AG08395 (cell line): ENCODE results near the gene C19orf47.
"Not testable (repeated sequence)": the region's sequence is repeated elsewhere in the genome, so short reads cannot be mapped to it uniquely, and the experiment has no call there.

ENCODE experiments used
- DNase-seq: peaks from one replicate; pipeline ENCODE4 v3.0.0; 2012; ENCODE audit warnings: mixed read lengths, low spot score

Gene C19orf47

DNA sequence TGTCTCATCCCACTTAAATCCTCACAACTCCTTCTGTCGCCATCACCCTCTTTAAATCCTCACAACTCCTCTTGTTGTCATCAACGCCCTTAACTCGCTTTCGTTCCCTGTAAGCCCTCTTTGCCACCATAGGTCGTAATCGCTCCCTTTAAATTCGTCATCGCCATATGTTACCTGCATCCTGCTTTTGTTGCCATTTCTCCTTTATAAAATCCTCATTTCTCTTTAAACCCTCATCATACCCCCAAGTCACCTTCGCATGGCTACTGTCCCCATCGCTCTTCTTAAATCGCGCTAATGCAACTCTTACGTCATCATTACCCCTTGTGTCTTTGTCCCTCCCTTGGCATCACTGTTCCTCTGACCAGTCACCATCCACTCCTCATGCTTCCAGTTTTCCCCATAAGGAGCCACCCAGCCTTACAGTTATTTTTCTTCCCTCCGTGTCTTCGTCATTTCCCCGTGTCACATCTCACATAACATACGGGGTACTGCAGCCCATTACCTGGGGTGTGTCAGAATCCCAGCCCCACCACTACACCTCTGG, 837 bp upstream of the C19orf47 start:
- peak; percentile 55 for DNase-seq

DNA sequence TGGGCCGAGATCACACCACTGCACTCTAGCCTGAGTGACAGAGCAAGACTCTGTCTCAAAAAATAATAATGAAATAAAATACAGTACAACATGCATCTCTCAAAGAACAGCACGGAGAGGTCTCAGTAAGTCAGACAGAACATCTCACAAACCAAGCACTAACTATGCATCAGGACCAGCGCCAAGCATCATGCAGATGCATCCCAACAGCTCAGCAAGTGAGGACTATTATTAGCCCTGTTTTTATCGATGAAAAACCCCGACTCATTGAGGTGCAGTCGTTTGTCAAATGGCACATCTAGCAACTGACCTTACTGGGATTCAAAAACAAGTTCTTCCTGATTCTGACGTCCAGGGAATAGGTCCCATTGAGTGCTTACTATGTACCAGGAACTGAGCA, 3.8 kb downstream of the C19orf47 start:
- DNase-seq, result no peak

DNA sequence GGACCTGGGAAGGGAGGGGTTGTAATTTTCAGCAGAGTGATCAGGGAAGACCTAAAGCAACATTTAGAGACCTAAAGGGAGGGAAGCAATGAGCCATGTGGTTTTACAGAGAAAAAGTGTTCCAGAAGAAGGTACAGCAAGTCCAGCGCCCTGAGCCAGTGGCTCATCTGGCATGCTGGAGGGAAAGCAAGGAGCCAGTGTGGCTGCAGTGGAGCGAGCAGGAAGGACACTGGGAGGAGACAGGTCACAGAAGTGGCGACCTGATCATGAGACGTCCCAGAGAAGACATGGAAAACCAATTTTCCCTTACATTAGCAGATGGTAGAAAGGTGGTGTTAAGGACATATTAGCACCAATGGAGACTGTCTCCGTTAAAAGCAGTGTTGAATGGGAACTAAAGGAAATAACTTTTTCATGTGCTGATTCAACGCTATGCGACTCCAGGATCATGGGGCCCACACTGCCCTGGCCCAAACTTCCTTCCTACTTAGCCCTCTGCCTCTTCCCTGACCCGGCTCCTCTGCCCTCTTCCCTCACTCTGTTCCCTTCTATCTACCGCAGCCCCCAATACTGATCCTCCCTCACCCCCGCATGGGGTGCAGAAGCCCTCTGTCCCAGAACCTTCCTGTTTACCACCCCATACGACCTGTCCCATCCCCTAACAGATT, 5.4 kb downstream of the C19orf47 start:
- DNase-seq, result no peak

DNA sequence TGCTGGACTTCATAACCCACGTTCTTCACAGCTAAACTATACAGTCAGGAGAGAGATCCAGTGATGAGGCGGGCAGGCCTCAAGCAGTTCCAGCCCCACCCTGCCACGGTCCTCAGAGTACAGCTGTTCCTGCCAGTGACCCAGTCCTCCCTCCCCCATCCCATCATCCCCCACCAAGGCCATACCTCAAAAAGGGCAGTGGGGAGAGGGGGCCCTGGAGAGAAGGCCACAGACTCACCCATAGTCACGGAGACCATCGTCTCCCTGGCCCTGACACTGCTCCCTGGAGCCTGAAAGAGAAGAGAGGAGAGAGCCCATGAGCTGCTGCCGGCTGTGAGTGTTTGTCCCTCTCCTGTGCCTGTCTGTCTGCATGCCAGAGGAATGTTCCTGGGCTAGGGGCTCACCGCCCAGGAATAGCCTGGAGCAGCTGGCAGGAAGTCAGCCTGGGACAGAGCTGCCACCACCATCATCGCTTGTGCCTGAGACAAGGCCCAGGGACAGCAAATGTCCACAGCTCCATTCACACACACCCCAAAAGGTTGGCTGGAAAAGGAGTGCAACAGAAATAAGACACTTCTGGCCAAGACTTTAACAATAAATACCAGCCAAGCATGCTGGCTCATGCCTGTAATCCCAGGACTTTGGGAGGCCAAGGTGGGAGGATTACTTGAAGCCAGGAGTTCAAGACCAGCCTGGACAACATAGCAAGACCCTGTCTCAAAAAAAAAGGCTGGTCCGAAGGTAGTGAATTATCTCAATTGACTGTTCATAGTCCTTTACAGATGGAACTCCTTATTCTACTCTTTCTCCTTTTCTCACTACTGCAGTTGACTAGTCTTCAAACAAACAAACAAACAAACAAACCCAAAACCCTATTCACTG, 6.4 kb downstream of the C19orf47 start:
- DNase-seq, result no peak

DNA sequence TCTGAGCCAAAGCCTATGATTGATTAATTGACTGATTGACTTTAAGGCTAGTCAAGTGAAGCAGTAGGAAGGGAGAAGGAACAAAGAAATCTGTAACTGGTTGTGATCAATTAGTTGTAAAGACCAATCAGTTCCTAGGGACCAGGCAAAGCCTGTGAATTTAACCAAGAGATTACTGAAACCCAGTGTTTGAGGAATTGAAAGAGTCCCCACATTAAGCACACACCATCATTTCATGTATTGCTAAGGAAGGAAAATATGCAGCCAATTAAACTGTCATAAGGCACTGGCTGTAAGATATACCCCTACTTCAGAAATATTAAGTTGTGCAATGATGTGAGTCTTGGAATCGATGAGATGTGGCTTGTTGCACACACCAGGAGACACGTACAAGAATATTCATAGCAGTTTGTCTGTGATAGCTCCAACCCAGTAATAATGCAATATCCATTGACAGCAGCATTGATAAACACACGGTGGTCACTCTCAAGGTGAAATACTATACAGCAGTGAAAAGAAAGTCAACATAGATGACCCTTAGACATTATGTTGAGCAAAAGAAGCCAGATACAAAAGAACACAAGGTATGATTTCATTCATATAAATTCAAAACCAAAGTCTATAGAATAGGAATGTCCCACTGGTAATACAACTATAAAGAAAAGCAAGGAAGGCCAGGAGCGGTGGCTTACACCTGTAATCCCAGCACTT, 9.0 kb downstream of the C19orf47 start:
- DNase-seq, result no peak

DNA sequence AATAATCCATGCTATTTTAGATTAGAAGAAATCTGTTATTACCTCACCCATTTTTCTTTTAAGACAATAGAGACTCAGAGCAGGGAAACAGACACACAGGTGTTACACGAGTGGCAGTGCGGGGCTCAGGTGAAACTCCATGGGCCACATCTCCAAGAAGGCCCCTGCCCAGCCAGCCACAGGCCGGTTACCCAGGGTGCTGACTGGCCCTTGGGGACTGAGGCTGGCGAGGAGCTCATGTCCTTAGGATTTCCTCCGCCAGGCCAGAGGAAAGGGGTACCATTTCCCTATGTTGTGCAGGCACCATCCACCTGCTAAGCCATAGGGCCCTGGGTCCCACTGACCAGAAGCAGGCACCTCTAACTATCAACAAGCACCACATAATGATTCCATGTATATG, 10.6 kb downstream of the C19orf47 start:
- no peak for DNase-seq

DNA sequence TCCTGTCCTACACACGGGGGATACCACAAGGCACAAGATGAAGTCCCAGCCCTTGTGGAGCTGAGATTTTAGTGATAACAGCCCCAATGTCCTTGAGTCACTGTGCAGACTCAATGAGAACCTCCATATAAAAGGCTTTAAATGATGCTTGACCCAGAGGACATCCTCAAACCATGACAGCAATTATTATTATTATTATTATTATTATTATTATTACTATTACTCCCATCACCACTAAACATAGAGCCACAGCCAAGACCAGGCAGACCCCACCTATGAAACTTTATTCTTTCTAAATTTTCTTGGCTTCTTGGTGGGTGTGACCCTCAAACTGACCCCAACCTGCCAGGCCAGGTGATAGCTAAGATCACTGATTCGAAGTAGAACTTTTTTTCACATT, 11.1 kb downstream of the C19orf47 start:
- DNase-seq, result no peak

DNA sequence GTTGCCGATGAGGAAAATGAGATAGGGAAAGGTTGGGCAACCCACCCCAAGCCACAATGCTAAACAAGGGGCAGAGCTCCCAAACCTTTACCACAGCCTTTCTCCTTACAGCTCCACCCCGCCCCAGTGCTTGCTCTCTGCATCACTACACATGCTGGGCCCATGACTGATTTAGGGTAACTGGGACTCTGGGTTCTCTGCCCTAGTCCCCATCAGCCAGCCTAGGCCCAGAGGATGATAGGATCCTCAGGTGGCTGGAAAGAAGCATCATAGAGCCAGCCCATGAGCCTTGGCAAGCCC, 11.6 kb downstream of the C19orf47 start:
- DNase-seq, result no peak

DNA sequence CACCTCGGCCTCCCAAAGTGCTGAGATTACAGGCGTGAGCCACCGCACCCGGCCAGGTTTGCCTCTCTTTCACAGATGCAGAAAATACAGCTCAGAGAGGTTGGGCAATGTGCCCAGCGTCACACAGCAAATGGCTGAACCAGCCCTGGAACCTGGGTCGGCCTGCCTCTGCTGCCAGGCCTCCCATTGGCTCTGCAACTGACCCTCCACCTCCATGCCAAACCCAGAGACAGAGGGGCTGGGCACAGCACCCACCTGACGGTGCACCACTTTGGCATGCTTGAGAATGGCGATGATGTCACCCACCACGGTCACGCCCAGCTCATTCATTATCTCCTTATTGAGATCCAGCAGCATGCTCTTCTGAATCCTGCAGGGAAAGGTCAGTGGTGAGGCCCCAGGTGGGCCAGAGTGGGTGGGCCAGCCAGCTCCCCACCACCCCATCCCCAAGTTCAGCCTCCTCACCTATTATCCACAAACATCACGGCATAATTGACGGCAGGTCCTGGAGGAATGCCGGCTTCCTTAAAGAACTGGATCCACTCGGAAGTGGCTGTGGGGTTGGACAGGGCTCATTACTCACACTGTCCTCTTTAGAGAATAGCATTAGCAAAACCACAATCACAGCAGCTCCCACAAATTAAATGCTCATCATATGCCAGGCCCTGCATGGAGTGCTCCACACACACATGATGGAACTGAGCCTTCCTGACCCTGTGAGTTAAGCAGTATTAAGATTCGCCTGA, 12.2 kb downstream of the C19orf47 start:
- no peak for DNase-seq

DNA sequence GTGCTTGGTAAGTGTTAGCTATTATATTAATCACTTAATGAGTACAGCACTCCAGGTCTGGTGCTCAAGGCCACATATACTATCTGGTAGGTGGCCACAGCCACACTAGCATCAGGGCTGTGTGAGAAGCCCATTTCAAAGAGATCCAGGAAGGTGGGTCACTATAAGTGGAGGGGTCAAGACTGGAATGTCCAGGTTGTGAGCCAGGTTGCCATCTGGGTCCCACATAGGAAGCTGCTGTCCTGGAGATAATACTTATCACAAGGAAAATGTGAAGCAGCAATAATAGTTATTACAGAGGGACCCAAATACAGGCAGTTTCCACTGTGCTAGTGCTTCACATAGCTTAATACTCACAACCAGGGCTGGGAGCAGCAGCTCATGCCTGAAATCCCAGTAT, 13.1 kb downstream of the C19orf47 start:
- DNase-seq, result no peak

DNA sequence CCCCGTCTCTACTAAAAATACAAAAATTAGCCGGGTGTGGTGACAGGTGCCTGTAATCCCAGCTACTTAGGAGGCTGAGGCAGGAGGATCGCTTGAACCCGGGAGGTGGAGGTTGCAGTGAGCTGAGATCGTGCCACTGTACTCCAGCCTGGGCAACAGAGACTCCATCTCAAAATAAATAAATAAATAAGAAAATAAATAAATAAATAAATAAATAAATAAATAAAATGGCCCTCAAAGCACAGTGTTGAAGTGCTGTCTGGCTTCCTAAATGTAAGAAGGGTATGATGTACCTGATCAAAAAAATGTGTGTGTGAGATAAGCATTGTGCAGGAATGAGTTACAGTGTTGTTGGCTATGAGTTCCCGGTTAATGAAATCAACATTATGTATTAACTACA, 15.1 kb downstream of the C19orf47 start:
- not testable (repeated sequence) for DNase-seq

DNA sequence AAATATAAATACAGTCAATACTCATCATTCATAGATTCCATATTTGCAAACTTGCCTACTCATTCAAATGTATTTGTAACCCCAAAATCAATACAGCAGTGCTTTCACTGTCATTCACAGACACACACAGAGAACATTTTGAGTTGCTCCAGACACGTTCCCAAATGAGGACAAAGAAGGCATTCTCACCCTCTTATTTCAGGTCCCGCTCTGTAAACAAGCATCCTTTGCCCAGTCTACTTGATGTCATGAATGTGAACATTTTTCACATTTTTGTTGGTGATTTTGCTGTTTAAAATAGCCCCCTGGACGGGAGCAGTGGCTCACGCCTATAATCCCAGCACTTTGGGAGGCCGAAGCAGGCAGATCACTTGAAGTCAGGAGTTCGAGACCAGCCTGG, 15.5 kb downstream of the C19orf47 start:
- DNase-seq, result no peak

DNA sequence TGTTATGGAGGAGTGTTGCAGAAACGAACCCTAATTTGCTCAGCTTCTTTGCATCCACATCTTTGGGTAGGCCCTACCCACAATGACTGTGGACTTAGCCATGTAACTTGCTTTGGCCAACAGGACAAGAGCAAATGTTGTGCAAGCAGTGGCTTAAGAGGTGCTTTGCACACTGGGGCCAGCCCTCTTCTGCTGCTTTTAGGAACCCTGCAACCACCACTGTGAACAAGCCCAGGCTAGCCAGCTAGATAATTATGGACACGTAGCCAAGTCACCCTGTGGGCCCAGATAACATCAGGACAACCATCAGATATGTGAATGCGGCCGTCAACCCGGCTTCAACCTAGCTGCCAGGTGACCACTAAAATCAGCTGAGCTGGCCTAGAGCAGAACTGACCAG, 17.1 kb downstream of the C19orf47 start:
- DNase-seq, result no peak

DNA sequence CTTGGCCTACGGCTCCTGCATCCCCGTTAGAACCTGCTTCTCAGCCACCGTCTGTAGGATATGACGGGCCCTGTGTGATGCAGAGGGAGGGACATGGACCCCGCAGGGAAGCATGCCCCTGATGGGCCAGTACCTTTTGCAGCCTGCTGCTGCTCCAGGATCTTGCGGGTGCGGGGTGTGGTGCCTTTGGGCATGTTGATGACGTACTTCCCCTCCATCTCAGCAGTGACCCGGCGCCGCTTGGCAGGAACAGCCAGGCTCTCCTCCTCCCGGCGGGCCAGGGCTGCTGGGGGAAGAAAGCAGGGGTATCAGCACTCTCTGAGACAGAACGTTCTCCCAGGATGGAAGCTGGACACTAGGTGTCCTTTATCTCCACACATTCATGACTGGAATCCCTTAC, 22.0 kb downstream of the C19orf47 start:
- no peak for DNase-seq

DNA sequence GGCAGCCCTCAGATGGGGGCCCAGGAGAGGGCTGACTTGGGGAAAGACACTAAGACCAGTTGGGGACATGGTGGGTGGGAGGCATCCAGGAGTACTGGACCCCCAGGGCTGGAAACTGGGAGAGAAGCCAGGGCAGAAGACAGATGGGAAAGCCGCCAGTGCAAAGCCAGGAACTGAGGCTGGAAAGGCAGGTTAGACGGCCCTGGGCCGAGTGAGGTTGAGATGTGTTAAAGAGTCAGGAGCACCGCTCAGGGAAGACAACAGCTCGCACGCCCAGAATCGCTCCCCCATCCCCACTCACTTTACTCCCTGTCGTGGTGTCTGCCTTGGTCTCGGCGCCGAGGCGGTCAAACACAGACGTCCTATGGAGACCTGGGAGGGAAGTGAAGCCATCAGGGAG, 24.5 kb downstream of the C19orf47 start:
- DNase-seq, result no peak

DNA sequence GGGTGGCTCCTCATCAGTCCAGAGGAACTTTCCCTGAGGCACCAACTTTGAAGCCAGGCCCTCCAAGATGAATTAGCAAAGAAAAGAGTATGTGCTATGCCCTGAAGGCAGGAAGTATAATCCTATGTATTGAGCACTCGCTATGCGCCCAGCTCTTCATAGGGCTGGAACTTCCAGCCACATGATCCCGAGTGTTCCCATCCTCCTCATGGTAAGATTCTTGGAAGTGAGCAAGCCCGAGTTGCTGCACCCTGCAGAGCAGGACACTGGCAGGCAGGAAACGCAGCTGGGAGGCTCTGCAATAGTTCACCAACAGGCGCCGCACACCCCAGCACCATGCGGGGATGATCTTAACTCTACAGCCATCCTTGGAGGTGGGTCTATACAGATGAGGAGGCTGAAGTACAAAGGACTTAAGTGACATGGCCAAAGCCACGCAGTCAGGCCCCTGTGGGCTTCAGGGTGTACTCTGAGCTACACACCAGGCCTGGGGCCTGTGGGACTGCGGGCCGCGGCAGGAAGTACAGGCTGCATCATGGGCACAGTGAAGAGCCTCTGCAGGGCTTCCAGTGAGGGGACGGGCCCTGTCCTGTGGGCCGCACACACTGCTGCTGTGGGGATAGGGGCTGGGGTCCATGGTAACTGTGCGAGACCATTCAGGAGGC, 25.1 kb downstream of the C19orf47 start:
- no peak for DNase-seq

DNA sequence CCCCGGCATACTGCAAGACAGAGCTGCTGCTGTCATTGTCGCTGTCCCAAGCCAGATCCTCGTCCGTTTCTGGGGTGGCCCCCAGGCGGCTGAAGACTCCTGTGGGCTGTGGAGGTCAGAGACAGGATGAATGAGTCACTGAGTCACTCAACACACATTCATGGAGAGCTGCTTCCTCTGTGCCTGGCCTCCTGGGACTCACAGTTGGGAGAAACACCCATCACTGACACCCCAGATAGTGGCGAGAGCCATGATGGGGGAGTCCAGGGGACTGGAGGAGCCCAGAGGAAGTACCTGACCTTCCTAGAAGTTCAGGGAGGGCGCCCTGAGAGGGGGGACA, 26.0 kb downstream of the C19orf47 start:
- DNase-seq, result no peak

DNA sequence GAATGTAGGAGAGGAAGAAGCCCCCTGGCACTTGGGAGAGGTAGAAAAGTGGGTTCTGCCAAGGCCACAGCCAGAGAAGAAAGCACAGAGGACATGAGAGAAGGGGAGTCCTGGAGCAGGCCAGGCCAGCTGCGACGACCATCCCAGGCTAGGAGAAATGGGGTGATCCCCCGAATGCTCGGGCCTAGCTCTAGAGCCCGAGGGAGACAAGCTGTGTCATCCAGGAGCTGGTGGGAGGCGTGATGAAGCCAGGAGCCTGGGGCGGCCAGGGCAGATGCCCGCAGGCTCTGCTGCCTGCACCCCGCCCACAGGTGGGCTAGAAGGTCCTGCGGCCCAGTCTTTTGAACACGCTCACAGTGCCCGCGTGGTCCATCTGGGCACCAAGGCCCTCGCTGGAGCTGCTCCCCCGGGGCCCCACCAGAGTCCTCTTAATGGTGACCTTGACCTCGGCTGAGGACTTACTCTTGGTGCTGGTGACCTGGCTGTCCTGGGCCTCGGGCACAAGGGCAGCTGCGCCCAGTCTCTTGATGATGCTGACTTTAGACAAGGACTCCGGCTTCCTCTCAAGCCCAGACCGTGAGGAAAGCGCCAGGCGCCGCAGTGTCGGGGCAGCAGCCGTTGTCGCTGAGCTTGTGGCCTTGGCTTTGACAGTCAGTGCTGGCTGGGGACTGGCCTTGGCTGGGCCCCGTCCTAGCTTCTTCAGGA, 26.5 kb downstream of the C19orf47 start:
- no peak for DNase-seq

DNA sequence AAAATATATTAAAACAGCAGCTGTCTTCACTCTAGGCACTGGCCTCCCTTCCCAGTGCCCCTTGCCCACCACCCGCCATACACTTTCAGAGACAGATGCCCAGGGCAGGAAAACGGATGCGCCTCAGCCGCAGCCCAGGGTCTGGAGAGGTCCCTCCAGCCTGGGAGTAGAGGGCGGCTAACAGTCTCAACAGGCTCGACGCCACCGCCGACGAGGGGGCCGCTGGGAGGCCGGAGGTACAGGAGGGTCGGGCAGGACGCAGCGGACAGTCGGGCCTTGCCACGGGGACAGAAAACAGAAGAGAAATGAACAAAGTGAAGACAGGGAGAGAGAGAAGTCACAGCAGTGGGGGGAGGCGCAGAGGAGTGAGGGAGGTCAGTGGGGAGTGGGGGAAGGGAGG, 27.1 kb downstream of the C19orf47 start:
- DNase-seq, result no peak

DNA sequence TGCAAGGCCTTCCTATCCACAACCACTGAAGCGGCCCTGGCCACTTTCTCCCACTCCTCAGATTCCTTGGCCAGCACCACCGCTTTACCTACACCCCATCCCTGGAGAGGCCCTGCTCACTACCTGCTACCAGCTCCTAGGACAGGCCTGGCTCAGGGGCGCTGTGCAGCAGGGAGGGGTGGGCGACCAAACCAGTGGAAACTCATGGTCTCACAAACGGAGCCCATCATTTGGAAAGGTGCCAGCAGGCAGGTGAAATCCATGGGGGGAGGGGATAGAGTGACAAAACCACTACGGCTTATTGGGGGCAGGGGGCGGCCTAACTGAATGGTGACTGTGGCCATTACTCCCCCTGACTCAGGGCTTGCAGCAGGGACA, 27.6 kb downstream of the C19orf47 start:
- DNase-seq, result no peak

DNA sequence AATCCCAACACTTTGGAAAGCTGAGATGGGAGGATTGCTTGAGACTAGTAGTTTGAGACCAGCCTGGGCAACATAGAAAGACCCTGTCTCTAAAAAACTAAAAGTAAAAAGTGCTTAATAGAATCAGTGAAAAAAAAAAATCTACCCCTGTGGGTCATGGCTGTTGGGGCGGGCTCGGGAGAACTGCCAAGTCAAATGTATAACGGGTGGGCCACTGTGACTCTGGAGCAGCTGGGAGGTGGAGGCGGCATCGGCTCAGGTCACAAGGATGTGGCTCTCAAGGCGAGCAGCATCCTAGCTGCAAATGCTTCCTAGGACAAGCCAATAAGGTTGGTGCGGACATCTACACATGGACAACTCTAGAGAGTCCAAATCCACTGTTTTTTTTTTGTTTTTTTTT, 30.9 kb downstream of the C19orf47 start:
- no peak for DNase-seq
